ENCODE data around the gene DCDC2.

Gene DCDC2

DNA sequence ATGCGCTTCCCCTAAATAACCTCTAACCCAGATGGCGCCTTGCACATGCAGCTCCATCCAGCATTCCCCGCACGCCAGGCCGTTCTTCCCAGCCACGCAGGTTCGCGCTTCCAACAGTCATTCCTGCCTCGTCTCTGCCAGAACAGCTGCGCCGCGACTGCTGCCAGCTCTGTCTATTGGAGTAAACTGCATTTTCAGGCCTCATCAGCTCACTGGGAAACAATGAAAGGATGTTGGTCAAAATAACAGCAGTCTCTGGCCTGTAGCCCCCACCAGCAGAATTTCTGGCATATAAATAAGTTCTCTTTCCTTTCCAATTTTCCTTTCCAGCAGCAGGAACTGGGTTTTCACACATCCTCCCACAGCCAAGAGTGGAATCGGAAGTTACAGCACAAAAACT, 217.3 kb downstream of the DCDC2 start:
- DNase-seq, result no peak

- no peak for DNase-seq
Observed at GRCh38 chr6:24139639-24140038, 218.2 kb downstream of the DCDC2 start.

DNA sequence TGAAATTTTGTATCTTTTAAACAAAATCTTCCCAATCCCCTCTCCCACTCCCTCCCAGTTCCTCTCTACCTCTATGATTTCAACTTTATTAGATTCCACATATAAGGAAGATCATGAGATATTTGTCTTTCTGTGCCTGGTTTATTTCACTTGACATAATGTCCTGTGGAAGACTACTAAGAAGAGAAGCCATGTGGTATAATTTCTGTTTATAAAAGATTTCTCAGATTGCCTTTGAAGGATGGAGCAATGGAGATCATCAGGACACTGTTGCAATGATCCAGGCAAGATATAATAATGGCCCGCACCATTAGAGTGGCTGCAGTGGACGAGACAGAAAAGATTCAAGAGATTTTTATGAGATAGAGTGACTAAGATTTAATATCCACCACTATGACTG, 218.8 kb downstream of the DCDC2 start:
- DNase-seq, result no peak

- DNase-seq, result no peak
Observed at GRCh38 chr6:24131751-24132150, 226.1 kb downstream of the DCDC2 start.

- no peak for DNase-seq
Observed at GRCh38 chr6:24127316-24127715, 230.5 kb downstream of the DCDC2 start.

DNA sequence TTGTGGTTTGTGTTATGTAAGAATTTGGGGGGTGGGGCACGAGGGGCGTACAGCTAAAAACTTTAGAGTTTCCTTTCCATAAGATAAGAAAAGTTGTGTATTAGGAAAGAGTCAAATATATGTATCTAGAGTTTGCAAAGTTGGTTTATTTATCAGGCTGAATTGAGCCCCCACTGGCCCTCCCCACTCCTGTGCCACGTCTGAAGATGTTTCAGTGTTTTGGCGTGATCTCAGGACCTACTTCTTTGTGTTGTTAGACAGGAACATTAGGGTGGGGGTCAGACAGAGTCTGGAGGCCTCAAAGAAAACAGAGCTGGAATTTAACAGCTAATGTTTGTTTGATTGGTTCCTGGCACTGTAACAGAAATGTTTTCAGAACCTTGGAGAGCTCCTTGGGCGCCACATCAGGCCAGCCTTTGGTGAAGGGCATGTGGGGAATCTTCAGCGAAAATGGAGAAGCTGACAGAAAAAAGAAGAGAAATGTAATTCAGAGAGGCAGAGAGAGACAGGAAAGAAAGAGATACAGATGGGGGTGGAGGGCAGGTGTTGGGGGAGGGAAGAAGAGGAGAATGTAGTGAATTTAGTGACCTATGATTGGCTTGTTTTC, 231.2 kb downstream of the DCDC2 start:
- DNase-seq, result no peak

DNA sequence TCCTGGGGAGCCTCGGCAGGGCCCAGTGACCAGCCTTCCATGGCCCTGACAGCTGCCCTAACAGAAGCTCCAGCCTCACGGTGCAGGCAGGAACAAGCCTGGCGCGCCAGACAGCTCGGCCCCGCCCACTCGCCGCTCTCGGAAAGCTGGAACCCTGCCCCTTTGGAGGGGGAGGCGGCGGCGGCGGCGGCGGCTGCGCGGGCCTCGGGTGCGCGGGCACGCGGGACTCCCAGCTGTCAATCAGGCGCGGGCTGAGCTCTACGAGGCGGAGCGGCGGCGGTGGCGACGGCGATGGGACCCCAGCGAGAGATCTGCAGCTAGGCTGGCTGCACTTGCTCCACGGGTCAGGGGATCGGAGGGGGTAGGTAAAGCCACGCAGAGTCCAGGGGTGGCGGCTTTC, 231.9 kb downstream of the DCDC2 start, which contains the start of gene NRSN1:
TSS of gene NRSN1 (plus strand) at position 236 of the 400 bp plus-strand sequence. CDS start 8,113 bp downstream, outside the sequence.
- DNase-seq, result no peak

- DNase-seq, result no peak
Observed at GRCh38 chr6:24122139-24122538, 235.7 kb downstream of the DCDC2 start.
